ENCODE measurements around the gene PIK3C3.
"Not testable (repeated sequence)": the region's sequence is repeated elsewhere in the genome, so short reads cannot be mapped to it uniquely, and the experiment has no call there.

The PIK3C3 gene

DNA sequence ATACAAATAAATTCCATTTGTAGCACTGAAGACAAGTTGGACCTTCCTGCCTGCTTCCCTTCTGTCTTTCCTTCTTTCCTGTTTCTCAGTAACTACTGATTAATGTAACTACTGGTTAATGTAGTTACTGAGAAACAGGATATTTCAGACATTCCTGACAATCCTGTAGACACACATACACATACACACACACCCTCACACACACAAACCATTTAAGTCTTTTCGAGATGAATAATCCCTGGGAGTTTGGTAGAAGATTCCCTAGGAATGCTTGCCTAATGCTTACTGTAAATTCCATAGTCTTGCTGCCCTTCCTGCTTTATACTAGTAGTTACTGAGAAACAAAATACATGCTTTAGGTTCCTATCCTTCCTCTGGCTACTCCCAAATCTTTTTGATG lies 83.9 kb downstream of the PIK3C3 start:
- TF ChIP-seq NFRKB (IDR thresholded peaks at IDR 0.05) (no peak), ZNF384 (IDR thresholded peaks at IDR 0.05) (no peak)
- POLR2A ChIA-PET = no interaction called here
- no peak for DNase-seq (ENCODE audit: extremely low spot score)
- CTCF ChIA-PET = no interaction called here

- DNase-seq (ENCODE audit: extremely low spot score) = no peak
- CTCF ChIA-PET = no interaction called here
- TF ChIP-seq, protein P1, sequence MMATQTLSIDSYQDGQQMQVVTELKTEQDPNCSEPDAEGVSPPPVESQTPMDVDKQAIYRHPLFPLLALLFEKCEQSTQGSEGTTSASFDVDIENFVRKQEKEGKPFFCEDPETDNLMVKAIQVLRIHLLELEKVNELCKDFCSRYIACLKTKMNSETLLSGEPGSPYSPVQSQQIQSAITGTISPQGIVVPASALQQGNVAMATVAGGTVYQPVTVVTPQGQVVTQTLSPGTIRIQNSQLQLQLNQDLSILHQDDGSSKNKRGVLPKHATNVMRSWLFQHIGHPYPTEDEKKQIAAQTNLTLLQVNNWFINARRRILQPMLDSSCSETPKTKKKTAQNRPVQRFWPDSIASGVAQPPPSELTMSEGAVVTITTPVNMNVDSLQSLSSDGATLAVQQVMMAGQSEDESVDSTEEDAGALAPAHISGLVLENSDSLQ (IDR thresholded peaks at IDR 0.05) = no peak
- no peak for TF ChIP-seq BHLHE40 (IDR thresholded peaks at IDR 0.05; ENCODE audit: borderline replicate concordance)
- no peak for TF ChIP-seq LEF1 (IDR thresholded peaks at IDR 0.05; ENCODE audit: borderline replicate concordance)
- no peak for TF ChIP-seq ZNF384 (IDR thresholded peaks at IDR 0.05)
- no peak for TF ChIP-seq SUZ12 (IDR thresholded peaks at IDR 0.05)
- POLR2A ChIA-PET = no interaction called here
Measured at GRCh38 chr18:42039396-42039795, 84.4 kb downstream of the PIK3C3 start.

DNA sequence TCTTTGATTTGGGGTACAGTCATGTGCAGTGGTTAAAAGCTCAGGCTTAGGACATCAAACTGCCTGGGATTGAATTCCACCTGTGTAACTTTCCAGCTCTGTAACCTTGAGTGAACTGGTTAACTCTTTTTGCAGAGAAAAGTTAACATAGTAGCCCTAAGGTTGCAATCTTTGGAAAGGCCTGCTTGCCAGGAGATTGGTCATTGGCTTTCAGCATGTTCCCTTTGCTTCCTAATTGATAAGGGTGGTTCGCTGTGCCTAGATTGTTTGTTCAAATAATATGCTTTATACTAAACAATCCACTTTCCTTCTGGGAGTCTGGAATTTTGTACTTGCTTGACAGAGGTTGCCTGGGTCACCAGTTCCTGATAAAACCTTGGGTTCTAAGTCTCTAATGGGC lies 86.8 kb downstream of the PIK3C3 start:
- no peak for DNase-seq (ENCODE audit: extremely low spot score)
- ChIA-PET CTCF (interaction anchor here (0.9 kb wide), 1 partner anchor 10 kb away, joined by 3 read pairs; no protein-coding TSS in a partner anchor), POLR2A (no interaction called here)
- TF ChIP-seq HDGF (IDR thresholded peaks at IDR 0.05; ENCODE audit: borderline replicate concordance) (no peak), NFRKB (IDR thresholded peaks at IDR 0.05) (no peak), ARNT (IDR thresholded peaks at IDR 0.05) (no peak), FOXA1 (IDR thresholded peaks at IDR 0.05) (no peak), ELF4 (IDR thresholded peaks at IDR 0.05) (no peak), SUZ12 (IDR thresholded peaks at IDR 0.05) (no peak), LEF1 (IDR thresholded peaks at IDR 0.05; ENCODE audit: borderline replicate concordance) (no peak), FOXM1 (IDR thresholded peaks at IDR 0.05; ENCODE audit: borderline replicate concordance) (no peak), CTBP1 (IDR thresholded peaks at IDR 0.05; ENCODE audit: borderline replicate concordance) (no peak)

GRCh38 chr18:42045346-42045745 lies 90.3 kb downstream of the PIK3C3 start:
- no peak for DNase-seq (ENCODE audit: extremely low spot score)
- CTCF ChIA-PET = no interaction called here
- no peak for TF ChIP-seq FOXA1 (IDR thresholded peaks at IDR 0.05)
- TF ChIP-seq HDGF (IDR thresholded peaks at IDR 0.05; ENCODE audit: borderline replicate concordance) = no peak
- TF ChIP-seq SUZ12 (IDR thresholded peaks at IDR 0.05) = no peak
- no peak for TF ChIP-seq LEF1 (IDR thresholded peaks at IDR 0.05; ENCODE audit: borderline replicate concordance)
- TF ChIP-seq TARDBP (IDR thresholded peaks at IDR 0.05) = no peak
- no peak for TF ChIP-seq SP1 (IDR thresholded peaks at IDR 0.05)
- TF ChIP-seq NFRKB (IDR thresholded peaks at IDR 0.05) = no peak
- no peak for TF ChIP-seq FOXK2 (IDR thresholded peaks at IDR 0.05)
- TF ChIP-seq, protein P1 (IDR thresholded peaks at IDR 0.05) = no peak
- no peak for TF ChIP-seq L3MBTL2 (conservative IDR thresholded peaks at IDR 0.05)
- TF ChIP-seq ARNT (IDR thresholded peaks at IDR 0.05) = no peak
- no peak for TF ChIP-seq ELF4 (IDR thresholded peaks at IDR 0.05)
- TF ChIP-seq ZNF384 (IDR thresholded peaks at IDR 0.05) = no peak
- no peak for TF ChIP-seq BHLHE40 (IDR thresholded peaks at IDR 0.05; ENCODE audit: borderline replicate concordance)
- POLR2A ChIA-PET = no interaction called here

- no peak for DNase-seq (ENCODE audit: extremely low spot score)
- CTCF ChIA-PET = interaction anchor here (1.2 kb wide), 1 partner anchor 20 kb away, joined by 5 read pairs; no protein-coding TSS in a partner anchor
- TF ChIP-seq ELF4 (IDR thresholded peaks at IDR 0.05) = no peak
- TF ChIP-seq ARNT (IDR thresholded peaks at IDR 0.05) = no peak
- TF ChIP-seq, protein P1 (IDR thresholded peaks at IDR 0.05) = no peak
- TF ChIP-seq FOXK2 (IDR thresholded peaks at IDR 0.05) = no peak
- TF ChIP-seq HDGF (IDR thresholded peaks at IDR 0.05; ENCODE audit: borderline replicate concordance) = no peak
- no peak for TF ChIP-seq TARDBP (IDR thresholded peaks at IDR 0.05)
- no peak for TF ChIP-seq SP1 (IDR thresholded peaks at IDR 0.05)
- no peak for TF ChIP-seq SUZ12 (IDR thresholded peaks at IDR 0.05)
- no peak for TF ChIP-seq L3MBTL2 (conservative IDR thresholded peaks at IDR 0.05)
- TF ChIP-seq CTBP1 (IDR thresholded peaks at IDR 0.05; ENCODE audit: borderline replicate concordance) = no peak
- TF ChIP-seq ZNF384 (IDR thresholded peaks at IDR 0.05) = no peak
- TF ChIP-seq LEF1 (IDR thresholded peaks at IDR 0.05; ENCODE audit: borderline replicate concordance) = no peak
- TF ChIP-seq FOXM1 (IDR thresholded peaks at IDR 0.05; ENCODE audit: borderline replicate concordance) = no peak
- no peak for TF ChIP-seq BHLHE40 (IDR thresholded peaks at IDR 0.05; ENCODE audit: borderline replicate concordance)
- no peak for TF ChIP-seq FOXA1 (IDR thresholded peaks at IDR 0.05)
- POLR2A ChIA-PET = no interaction called here
Measured at GRCh38 chr18:42047721-42048120, 92.7 kb downstream of the PIK3C3 start.

- POLR2A ChIA-PET = no interaction called here
- TF ChIP-seq SUZ12 (IDR thresholded peaks at IDR 0.05) (no peak), HDGF (IDR thresholded peaks at IDR 0.05; ENCODE audit: borderline replicate concordance) (no peak), NFRKB (IDR thresholded peaks at IDR 0.05) (no peak), ZNF384 (IDR thresholded peaks at IDR 0.05) (no peak), LEF1 (IDR thresholded peaks at IDR 0.05; ENCODE audit: borderline replicate concordance) (no peak), CTBP1 (IDR thresholded peaks at IDR 0.05; ENCODE audit: borderline replicate concordance) (no peak), L3MBTL2 (conservative IDR thresholded peaks at IDR 0.05) (no peak), FOXK2 (IDR thresholded peaks at IDR 0.05) (no peak), ARNT (IDR thresholded peaks at IDR 0.05) (no peak), TARDBP (IDR thresholded peaks at IDR 0.05) (no peak), BHLHE40 (IDR thresholded peaks at IDR 0.05; ENCODE audit: borderline replicate concordance) (no peak), FOXA1 (IDR thresholded peaks at IDR 0.05) (no peak), SP1 (IDR thresholded peaks at IDR 0.05) (no peak), FOXM1 (IDR thresholded peaks at IDR 0.05; ENCODE audit: borderline replicate concordance) (no peak), ELF4 (IDR thresholded peaks at IDR 0.05) (no peak)
- TF ChIP-seq, protein P1 (IDR thresholded peaks at IDR 0.05) = no peak
- DNase-seq (ENCODE audit: extremely low spot score) = no peak
- CTCF ChIA-PET = interaction anchor here (1.2 kb wide), 1 partner anchor 20 kb away, joined by 5 read pairs; no protein-coding TSS in a partner anchor
Measured at GRCh38 chr18:42048158-42048557, 93.1 kb downstream of the PIK3C3 start.

GRCh38 chr18:42049536-42049935 lies 94.5 kb downstream of the PIK3C3 start:
- POLR2A ChIA-PET; DNase-seq (ENCODE audit: extremely low spot score): not testable (repeated sequence)
- CTCF ChIA-PET = interaction anchor here (0.6 kb wide), 1 partner anchor 134 kb away, joined by 4 read pairs; no protein-coding TSS in a partner anchor

Data from HEK293T (cell line).